ENCODE data around the gene POFUT1.
"Not testable (repeated sequence)": the region's sequence is repeated elsewhere in the genome, so short reads cannot be mapped to it uniquely, and the experiment has no call there.

Gene POFUT1

DNA sequence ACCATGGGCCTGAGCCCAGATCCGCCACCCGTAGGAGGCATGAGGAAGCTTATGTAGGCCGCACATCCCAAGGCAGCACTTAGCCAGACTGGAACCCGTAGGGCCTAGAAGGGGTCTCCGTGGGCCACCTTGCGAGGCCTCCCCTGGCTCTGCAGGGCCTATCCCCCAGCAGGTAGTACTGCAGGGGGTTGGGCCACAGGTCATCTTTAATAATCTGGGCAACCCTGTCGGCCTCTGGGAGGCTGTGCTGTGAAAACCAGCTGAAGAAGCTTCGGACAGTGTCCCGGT is 18.6 kb upstream of the POFUT1 start:
- DNase-seq (ENCODE audit: low spot score): no peak

GRCh38 chr20:32189691-32190615 is 17.7 kb upstream of the POFUT1 start:
- no peak for DNase-seq (ENCODE audit: low spot score)

GRCh38 chr20:32190616-32191415 is 16.9 kb upstream of the POFUT1 start:
- DNase-seq (ENCODE audit: low spot score): no peak

DNA sequence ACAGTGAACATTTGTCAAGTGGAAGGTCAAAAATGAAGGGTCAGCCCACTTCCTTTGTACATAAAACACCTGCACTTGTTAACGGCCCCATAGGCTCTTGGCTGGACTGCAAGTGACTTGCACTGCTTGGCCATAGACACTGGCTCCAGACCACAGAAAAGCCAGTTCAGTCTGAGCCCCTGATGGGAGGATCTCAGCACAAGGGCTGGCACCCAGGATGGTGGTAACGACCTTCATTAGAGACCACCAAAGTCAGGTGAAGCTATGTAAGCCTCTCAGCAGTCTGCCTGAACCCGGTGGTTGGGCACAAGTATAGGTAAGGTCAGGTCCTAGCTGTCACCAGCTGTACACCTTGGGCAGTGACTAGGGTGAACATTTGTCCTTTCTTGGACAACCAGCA is 16.3 kb upstream of the POFUT1 start:
- DNase-seq (ENCODE audit: low spot score): no peak

DNA sequence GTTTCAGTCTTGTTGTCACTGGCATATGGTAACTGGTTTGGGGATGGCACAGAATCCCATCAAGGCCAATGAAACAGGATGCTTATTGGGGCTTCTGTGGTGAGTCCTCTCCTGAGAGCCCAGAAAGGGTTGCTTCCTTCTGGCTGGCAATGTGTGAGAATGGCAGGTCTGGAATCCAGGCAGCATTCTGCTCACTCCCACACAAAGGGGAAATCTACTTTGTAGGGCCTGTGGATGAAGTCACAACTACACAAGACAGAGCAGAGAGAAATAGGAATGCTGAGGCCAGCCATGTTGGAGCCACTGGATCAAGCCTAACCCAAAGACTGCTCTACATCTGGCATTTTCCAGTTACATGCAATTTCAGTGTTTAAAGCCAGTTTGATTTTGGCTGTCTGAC is 15.8 kb upstream of the POFUT1 start:
- DNase-seq (ENCODE audit: low spot score): no peak

DNA sequence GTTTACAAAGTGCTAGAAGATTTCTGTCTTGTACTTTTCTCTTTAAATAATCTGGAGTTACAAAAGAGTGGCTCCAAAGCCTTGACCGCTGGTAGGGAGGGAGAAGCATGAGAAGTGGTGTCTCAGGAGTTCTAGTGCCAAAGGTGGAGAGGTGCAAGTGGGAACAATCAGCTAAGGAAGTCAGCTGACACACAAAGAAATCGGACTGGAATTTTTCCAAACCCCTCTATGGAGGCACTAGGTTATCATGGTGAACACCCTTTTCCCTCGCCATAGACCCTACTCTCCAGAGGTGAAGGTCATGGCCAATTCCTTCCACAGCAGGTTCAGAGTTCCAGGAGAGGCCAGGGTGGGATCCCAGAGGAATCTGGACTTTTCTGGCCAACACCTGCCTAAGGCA is 15.0 kb upstream of the POFUT1 start:
- no peak for DNase-seq (ENCODE audit: low spot score)

GRCh38 chr20:32193336-32193735 is 14.3 kb upstream of the POFUT1 start:
- not testable (repeated sequence) for DNase-seq (ENCODE audit: low spot score)

DNA sequence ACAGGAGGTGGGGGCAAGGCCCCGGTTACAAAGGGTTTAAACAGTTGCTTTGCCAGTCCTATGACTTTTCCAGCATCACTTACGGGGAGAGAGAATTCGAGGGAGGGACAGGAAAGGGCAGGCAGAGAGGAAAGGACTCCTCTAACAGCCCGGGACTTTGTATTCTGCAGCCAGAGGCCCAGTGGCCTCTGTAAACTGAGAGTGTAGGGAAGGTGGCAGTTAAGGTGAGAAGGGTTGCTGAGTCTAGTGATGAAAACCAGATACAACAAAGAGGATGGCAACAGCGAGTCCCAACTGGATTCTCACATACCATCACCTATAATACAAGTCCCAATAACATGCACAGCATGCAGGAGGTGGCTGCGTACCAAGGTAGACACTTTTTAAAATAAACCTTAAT is 13.7 kb upstream of the POFUT1 start:
- DNase-seq (ENCODE audit: low spot score): no peak

DNA sequence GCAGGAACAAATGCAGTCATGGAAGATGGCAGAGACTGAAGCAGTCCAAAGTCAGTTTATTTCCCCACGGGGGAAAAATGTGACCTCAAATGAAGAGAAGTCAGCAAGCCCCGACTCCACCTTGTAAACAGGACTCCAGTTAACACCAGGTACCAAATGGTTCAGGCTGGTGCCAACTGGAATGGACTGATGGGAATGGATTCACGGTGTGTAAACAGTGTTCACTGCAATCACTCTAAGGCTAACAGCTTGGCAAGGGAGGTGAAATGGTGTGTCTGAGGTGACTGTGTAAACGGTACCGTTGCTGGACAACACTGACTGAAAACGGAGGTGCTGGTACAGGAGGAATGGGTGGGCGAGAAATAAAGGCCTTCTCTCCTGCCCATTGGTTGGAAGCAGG is 12.1 kb upstream of the POFUT1 start:
- DNase-seq (ENCODE audit: low spot score): no peak

GRCh38 chr20:32196613-32197012 is 11.1 kb upstream of the POFUT1 start:
- not testable (repeated sequence) for DNase-seq (ENCODE audit: low spot score)

GRCh38 chr20:32197136-32197535 is 10.5 kb upstream of the POFUT1 start:
- DNase-seq (ENCODE audit: low spot score): not testable (repeated sequence)

- DNase-seq (ENCODE audit: low spot score): no peak
Observed at GRCh38 chr20:32199006-32199405, 8.7 kb upstream of the POFUT1 start.

GRCh38 chr20:32201296-32201976 is 6.2 kb upstream of the POFUT1 start:
- no peak for DNase-seq (ENCODE audit: low spot score)

DNA sequence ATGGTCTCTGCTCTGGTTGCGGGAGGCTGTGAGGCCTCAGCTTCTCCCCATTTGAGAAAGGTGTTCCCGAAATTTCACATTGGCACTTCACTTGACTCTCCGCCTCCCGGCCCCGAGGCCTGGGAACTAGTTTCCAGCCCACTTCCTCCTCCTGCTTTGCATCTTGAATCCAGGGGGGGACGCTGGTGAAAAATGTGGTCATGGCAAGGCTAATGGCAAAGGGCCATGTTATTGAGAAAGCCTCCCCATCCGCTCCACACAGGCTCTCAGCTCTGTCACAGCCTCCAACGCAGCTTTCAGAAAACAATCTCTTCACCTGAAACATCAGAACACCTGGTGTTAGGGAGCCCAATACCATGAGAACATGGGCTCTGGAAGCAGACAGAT is 5.7 kb upstream of the POFUT1 start:
- DNase-seq (ENCODE audit: low spot score): no peak

GRCh38 chr20:32203356-32204204 is 4.1 kb upstream of the POFUT1 start:
- no peak for DNase-seq (ENCODE audit: low spot score)

- DNase-seq (ENCODE audit: low spot score): no peak
Observed at GRCh38 chr20:32204205-32205109, 3.2 kb upstream of the POFUT1 start.

DNA sequence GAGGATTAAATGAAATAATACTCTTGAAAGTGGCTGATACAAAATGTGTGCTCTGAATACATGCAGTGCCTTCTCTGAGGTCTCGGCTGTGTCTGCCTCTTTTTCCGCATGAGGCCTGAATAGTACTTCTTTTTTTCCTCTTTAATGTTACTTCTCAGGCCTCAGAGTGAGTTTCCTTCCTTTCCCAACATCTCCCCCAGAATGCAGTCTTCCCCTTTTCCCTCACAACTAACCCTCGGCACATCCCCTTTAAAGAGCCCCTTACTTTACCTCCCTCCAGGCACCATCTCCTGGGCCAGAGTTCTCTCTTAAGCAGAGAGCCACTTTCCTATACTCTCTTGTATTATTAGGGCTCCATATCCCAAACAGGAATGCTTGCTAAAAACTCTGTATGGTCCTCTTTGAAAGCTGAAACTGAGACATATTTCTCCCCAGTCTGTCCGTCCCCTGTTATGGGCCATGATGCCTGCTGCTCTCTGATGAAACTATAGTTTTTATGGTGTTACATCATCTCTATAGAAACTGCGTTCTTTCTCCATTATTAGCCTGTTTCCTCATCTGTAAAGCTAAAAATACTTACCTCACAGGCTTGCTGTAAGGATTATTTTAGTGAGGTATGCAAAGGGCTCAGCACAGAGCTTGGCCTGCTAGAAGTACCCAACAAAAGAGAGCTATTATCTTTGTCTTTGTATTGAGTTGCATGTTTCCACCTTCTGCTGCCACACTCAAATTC is 2.4 kb upstream of the POFUT1 start:
- DNase-seq (ENCODE audit: low spot score): no peak

DNA sequence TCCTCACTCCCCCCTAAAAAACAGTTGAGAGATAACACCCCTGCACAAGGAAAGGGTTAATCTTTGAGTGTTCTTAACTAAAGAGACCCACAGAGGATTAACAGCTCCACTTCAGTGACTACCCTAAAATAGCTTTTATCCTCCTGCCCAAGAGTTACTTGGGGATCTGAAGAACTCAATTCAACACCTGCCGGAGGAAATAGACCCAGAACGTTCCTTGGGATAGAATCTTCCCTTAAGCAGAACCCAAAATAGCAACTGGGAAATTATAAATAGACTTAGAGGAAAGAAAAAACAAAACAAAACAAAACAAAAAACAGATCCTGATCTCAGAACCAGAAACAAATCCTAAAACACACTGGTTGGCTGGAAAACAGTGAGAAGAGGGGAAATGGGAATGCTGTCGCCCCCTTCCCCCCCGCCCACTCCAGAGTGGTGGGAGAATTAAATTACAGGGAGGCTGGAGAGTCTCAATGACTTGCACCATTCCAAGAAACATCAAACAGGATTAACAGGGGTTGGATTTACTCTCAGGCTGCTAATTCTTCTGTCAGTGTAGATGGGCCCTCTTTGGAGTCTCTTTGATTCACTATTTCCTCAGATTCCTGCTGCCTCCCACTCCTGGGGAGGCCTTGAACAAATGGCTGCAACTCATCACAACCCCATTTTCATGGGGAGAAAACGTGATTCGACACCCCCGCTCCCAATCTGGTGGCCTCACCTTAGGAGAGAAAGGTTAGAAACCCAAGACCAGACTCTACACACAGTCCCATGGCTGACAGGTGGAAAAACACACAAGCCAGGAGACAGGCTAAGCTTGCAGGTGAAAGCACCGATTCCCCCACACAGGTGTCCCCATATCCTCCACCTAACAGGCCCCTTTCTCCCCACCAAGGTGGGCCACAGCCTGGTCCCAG is 1.6 kb upstream of the POFUT1 start:
- DNase-seq (ENCODE audit: low spot score): no peak
